HG02798 (cell line): Measurements from ENCODE around the gene NEURL1B.

Source experiments
- ATAC-seq: cut with Tn5 transposase; IDR thresholded peaks from one replicate; pipeline ENCODE4 v1.9.1; 2021; ENCODE audit warnings: mild to moderate bottlenecking; ENCODE audit not compliant: unreplicated experiment, poor library complexity

Gene NEURL1B

GRCh38 chr5:172633403-172633970, 7.6 kb upstream of the NEURL1B start:
- no peak for ATAC-seq

- ATAC-seq = no peak
Observed at GRCh38 chr5:172634106-172634899, 6.8 kb upstream of the NEURL1B start.

GRCh38 chr5:172635038-172635437, 6.0 kb upstream of the NEURL1B start:
- no peak for ATAC-seq

- no peak for ATAC-seq
Observed at GRCh38 chr5:172636279-172637050, 4.6 kb upstream of the NEURL1B start.

GRCh38 chr5:172637110-172637580, 3.9 kb upstream of the NEURL1B start:
- ATAC-seq = no peak

GRCh38 chr5:172637740-172638139, 3.3 kb upstream of the NEURL1B start:
- ATAC-seq = no peak

GRCh38 chr5:172638209-172638768, 2.8 kb upstream of the NEURL1B start:
- ATAC-seq = no peak

GRCh38 chr5:172640139-172640538, 924 bp upstream of the NEURL1B start:
- no peak for ATAC-seq

- ATAC-seq = peak; percentile 28
Observed at GRCh38 chr5:172641359-172642050, 442 bp downstream of the NEURL1B start.

- ATAC-seq = no peak
Observed at GRCh38 chr5:172642051-172642409, 967 bp downstream of the NEURL1B start.

GRCh38 chr5:172642486-172642885, 1.4 kb downstream of the NEURL1B start:
- ATAC-seq = no peak

- ATAC-seq = no peak
Observed at GRCh38 chr5:172642926-172643871, 2.1 kb downstream of the NEURL1B start.

- no peak for ATAC-seq
Observed at GRCh38 chr5:172644266-172644665, 3.2 kb downstream of the NEURL1B start.

- ATAC-seq = no peak
Observed at GRCh38 chr5:172644711-172645110, 3.6 kb downstream of the NEURL1B start.

- ATAC-seq = no peak
Observed at GRCh38 chr5:172645271-172646055, 4.4 kb downstream of the NEURL1B start.

GRCh38 chr5:172646716-172647285, 5.7 kb downstream of the NEURL1B start:
- ATAC-seq = no peak

GRCh38 chr5:172647352-172648012, 6.4 kb downstream of the NEURL1B start:
- no peak for ATAC-seq

- ATAC-seq = no peak
Observed at GRCh38 chr5:172648013-172648381, 6.9 kb downstream of the NEURL1B start.
